HS-5 (cell line): ENCODE data around the gene AIMP1.
A peak's percentile ranks its signal among the peaks of the same experiment; 100 is the strongest.

Experiments
- DNase-seq: peaks from one replicate; pipeline ENCODE4 v3.0.0-alpha.2; 2012; ENCODE audit warnings: low read depth

Gene AIMP1

DNA sequence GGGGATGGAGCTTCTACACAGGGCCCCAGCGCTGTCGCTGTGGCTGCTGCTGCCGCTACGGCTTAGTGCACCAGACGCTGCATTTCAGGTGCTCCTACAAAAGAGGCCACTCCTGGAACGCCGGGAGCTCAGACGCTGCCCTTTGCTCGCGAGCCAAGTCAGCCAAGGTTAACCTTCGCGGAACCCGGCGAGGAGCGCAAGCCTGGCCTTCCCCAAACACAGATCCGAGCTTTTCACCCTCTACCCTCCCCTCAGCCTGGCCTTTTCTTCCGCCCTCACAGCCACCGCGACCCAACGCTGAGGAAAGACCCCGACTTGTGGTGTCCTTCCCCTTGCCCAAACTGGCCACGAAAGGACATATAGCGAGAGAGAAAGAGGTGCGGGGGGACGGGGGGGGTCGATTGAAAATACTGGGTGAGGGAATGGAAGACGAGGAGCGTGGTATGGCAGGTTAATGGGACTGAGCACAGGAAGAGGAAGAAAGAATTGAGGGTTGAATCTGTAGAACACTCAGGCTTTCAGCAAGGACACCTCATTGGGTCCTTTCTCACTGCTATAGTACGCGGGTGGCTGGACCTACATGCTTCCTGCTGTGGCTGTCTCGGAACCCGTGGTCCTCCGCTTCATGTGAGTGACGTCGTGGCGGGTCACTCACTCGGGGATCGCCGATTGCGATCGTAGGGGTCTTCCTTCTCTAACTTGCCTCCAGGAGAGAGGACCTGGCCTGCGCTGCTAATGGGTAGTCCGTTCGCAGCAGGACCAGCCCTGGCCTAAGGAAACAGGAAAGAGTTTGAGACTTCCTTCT, at the start of gene AIMP1, which contains the start of gene TBCK:
AIMP1 (plus strand) TSS at position 583 of the 805 bp plus-strand sequence. CDS start 8,460 bp downstream, outside the sequence.
TBCK (minus strand) TSS at position 242 of the 805 bp plus-strand sequence. CDS start 7,249 bp downstream, outside the sequence.
- peak; percentile 84 for DNase-seq

DNA sequence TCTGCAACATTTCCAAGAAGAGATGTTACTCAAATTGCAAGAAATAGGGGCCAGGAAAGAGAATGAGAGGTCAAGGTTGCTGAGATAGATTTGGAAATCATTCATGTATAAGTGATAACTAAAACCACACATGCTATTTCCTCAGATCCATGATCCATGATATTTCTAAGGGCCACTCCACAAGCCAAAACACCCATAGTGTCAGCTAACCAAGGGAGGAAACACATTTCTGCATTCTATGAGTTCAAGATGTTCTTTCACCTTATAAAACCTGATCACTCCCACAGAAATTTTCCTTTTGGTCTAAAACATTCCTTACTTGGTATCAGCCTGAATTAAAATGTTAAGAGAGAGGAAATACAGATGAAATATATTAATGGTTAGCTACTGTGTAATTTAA, 47.6 kb upstream of the AIMP1 start:
- no peak for DNase-seq

DNA sequence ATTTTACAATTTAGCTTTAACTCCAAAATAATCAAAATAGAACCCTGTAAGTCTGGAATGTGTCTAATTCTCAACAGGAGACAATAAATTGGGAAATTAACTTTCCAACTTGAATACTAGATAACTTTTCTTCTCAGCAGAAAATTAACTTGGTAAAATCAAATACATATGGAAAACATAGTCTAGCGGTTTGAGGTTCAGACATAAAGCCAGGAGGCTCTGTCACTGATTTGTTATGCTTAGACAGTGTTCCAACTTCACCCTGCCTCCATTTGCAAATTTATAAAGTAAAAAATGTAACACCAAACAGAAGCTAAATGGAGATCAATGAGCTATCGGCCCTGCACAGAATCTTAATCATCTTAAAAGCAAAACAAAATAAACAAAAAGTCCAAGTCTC, 46.6 kb upstream of the AIMP1 start:
- DNase-seq = no peak

DNA sequence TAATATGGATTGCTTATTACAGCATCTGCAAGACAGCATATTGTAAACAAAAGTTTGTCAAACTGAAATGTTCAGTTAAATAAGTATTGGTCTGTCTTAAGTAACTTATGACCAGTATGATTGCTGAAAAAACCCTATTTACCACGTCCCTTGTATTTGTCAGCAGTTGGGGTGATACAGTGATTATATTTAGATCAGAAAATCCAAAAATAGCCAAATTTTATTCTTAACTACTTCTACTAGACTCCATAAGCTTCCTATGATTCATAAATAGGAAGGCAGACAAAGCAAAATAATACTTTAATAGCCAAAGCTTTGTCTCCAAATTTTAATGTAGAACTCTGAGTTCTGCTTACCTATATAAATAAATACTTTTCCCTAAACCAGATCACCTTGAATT, 45.6 kb upstream of the AIMP1 start:
- DNase-seq = no peak

DNA sequence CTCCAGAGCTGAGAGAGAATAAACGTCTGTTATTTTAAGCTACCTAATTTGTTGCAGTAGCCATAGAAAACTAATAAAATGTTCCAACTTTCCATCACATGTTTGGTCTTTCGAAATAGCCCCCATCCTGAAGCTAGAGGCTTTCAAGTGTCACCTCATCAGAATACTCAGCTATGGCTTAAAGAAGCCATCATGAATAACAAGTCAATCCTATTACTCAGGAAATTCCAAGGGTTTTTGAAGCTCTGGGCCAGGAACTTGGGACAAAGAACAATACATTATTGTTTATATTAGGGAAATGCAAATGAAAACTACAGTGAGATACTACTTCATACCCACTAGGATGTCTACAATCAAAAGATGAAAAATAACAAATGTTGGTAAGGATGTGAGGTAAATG, 42.5 kb upstream of the AIMP1 start:
- no peak for DNase-seq

DNA sequence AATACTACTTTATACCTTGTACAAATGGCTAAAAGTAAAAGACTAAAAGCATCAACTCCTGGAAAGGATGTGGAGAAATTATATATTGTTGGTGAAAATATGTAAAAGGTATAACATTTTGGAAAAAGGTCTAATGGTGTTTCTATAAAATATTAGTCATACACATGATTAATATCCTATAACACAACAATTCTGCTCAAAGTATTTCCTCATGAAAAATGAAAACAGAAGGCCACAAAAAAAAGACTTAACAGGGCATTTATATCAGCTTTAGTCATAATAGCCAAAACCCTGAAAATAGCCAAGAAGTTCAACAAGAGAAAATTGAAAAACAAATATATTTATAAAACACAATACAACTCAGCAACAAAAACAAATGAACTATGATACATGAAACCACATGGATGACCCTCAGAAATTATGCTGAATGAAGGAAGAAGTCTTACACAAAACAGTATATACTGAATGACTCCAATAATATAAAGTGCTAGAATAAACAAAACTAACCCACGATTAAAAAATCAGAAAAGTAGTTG, 39.1 kb upstream of the AIMP1 start:
- no peak for DNase-seq

DNA sequence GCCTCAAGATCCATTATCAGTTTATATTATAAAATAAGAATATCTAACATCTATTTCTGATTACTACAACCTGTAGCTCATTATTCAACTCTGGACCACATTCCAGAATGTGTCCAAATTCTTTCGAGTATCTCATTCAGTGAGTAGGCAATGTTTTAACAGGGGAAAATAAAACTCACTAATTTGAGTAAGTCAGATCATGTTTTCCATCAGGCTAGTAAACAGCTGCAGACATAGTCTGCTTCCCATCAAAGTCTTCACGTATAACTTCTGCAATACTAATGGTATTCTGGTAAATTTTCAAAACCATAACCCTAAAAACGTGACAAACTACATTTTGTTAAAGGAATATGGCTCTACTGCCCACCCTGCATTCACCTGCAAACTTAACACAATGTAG, 32.1 kb upstream of the AIMP1 start:
- no peak for DNase-seq

DNA sequence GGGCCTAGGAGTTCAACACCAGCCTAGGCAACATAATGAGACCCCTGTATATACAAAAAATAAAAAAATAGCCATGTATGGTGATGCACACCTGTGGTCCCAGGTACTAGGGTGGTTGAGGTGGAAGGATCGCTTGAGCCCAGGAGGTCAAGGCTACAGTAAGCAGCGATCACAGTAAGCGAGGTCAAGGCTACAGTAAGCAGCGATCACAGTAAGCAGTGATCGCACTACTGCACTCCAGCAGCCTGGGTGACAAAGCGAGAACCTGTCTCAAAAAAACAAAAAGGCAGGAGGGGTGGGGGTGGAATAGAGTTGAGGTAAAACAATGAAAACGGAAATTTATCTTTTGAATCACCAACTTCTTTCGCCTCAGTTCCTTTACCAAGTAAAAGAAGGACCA, 29.7 kb upstream of the AIMP1 start:
- DNase-seq = no peak

DNA sequence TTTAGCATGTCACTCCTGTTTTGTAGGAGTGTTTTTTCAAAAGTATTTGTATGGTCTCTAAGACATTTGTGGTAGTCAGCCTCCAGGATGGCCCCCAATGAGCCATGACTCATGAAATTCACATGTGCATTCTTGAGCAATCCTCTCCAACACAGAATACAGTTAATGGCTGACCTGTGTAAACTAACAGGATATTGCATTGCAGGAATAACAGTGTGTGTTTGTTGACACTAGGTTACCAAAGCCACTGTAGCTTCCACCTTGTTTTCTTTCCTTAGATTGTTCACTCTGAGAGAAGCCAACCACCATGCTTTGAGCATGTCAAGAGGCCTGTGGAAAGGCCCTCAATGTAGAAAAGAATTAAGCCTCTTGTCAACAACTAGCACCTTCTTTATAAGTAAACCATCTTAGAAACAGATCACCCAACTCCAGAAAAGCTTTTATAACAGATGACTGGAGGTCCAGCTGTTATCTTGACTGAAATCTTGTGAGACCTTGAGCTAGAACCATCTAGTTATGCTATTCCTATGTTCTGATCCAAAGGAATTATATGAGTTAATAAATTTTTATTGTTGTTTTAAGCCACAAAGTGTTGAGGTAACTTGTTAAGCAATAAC, 28.9 kb upstream of the AIMP1 start:
- DNase-seq = peak; percentile 59

DNA sequence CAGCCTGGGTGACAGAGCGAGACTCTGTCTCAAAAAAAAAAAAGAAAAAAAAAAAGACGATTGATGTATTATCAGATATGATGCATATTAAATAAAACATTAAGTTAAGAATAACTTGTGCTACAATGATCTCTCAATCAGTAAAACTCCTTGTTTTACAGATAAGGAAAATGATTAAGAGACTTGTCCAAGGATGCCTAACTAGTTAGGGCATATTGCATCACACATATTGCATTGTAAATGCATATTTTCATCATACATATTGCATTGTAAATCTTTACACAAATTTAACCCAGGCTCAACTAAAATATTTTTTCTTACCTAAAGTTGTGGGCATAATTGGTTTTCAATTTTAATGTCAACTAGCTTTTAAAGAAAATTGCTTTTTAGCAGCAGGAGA, 26.6 kb upstream of the AIMP1 start:
- no peak for DNase-seq

DNA sequence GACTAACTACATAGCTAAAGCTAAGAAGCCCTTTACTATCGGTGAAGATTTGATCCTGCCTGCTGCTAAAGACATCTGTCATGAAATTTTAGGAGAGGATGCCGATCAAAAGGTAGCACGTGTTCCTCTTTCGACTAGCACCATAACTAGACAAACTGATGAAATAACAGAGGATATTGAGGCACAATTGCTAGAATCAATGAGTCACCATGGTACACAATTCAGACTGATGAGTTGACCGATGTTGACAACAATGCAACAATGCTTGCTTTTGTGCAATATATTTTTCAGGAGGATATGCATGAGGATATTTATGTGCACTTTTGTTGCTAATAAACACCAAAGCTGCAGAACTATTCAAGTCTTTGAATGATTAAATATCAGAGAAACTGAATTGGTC, 24.7 kb upstream of the AIMP1 start:
- no peak for DNase-seq

DNA sequence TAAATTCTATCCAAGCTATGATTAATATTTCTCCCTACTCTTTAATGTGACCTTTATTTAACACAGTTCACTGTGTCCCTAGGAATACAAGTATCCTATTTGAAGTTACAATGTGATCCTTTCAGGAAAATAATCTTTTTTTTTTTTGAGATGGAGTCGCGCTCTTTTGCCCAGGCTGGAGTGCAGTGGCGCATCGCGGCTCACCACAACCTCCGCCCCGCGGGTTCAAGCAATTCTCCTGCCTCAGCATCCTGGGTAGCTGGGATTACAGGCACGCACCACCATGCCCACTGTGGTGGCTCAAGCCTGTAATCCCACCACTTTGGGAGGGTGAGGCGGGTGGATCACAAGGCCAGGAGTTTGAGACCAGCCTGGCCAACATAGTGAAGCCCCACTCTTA, 22.3 kb upstream of the AIMP1 start:
- no peak for DNase-seq

DNA sequence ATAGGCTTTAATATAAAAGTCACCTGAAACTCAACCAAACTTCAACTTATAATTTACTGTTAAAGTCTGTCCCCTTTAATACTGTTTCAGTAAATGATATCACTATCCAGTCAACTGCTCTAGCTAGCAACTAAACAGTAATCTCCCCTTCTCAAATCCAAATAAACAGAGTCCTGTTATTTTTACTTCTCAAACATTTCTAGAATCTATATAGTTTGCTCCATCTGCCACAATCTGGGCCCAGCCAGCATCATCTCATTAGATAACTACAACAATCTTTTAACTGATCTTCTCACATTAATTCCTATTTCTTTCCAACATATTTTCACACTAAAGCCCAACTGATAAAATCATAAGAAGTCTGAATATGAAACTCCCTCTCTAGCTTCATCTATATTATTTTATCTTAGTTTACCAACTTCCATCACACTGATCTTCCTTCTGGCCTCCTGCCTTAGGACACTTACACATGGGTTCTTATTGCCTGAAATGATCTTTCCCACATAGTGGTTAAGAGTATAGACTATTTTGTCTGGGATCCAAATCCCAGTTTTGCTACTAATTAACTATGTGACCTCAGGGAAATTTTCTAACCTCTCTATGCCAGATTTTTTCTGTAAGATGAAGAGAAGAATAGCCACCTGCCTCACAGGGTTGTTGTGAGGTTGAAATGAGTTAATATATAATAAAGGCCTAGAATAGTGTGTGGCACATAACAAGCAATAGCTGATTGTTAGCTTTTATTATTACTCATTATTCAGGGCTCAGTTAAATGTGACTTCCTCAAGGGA, 18.9 kb upstream of the AIMP1 start:
- DNase-seq = no peak

DNA sequence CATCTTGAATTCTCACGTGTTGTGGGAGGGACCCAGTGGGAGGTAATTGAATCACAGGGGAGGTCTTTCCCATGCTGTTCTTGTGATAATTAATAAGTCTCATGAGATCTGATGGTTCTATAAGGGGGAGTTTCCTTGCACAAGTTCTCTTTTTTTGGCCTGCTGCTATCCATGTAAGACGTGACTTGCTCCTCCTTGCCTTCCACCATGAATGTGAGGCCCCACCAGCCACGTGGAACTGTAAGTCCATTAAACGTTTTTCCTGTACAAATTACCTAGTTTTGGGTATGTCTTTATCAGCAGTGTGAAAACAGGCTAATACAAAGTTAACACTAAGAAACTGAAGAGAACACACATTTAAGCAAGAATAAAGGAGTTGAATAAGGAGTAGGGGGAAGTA, 16.4 kb upstream of the AIMP1 start:
- DNase-seq = no peak

DNA sequence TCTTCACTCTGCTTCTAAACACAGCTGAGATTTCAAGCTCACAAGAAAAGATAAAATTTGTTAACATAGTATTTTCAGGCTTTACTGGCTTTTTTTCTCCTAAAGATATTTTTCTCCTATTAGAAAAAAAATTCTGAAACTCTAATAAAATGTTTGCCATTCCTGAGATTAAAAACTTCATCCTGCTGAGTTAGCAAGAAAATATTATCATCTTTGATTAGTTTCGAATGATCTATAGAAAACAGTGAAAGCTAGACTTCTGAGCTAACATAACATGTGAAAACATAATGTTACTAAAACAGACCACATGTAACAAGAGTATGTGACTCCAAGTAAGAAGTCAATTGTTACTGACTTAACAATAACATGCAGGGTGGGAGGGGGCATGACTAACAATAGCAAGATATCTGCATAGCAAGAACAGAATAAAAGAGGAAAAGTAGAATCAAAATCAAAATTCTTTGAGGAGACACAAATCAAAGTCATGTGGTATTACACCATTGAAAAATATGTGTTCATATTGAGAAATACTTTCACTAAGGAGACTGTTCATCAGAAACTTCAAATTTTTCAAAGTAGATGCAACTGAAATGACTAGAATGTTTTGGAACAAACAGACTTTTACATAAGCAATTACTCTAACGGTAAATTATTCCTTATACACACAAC, 14.8 kb upstream of the AIMP1 start:
- no peak for DNase-seq

DNA sequence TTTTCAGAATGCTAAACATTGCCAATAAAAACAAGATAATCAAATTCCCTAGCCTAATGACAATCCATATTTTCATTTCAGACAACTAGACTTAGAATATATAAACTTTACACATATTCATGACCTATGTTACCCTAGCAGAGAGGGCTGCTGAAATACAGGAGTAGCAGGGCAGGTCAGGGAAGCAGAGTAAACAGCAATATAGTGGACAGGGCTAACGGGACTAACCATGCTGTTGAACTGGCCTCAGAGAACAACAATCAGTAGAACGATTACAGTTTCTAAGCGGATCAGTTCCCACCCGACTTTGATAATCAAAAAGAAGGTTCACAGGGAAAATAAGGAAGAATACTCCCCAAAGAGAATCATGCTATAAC, 14.3 kb upstream of the AIMP1 start:
- no peak for DNase-seq

DNA sequence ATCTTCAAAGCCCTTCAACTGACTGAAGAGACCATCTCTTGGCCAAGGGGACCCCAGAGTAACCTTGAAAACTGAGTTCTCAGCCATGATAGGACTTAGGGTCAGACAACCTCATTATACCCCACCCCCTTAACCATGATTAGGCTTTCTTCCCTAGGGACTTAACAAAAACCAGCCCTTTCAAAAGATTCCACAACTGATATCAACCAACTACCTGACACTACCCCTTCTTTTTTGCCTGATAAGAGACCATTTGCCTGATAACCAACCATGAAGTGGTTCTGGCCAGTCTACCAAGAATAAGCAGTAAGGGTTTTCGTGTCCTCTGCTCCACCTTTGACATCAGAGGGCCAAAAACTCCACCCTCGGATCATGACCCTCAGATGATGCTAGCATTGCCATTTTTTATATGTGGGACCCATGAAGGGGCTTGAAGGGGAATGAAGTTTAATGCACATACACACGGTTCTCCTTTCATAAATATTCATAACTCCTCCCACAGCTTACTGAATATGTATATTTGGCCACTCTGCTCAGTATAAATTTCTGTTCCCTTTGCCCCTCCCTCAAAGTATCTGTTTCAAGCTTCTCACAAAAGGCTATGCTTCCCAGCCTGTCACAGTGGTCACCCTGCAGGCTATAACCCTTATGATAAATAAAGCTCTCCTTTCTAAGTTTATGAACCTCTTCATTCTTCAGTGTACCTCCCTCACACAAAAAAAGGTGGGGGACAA, 12.6 kb upstream of the AIMP1 start:
- no peak for DNase-seq

DNA sequence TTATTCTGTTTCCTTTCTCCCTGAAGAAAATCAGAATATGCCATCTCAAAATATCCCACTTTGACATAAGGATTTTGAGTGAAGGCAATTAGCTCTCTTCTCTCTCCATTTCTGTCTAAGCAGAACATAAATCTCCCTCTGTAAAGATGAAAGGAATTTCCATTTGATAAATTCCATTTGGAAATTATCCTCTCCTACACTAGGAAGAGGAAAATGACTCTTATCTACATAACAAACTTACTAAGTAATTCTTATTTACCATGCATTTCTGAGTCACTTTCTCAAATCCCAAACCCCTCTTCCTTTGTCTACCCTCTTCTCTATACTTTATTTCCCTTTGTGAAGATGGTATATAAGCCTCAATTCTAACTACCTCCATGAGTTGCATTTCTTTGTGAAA, 11.7 kb upstream of the AIMP1 start:
- DNase-seq = no peak

DNA sequence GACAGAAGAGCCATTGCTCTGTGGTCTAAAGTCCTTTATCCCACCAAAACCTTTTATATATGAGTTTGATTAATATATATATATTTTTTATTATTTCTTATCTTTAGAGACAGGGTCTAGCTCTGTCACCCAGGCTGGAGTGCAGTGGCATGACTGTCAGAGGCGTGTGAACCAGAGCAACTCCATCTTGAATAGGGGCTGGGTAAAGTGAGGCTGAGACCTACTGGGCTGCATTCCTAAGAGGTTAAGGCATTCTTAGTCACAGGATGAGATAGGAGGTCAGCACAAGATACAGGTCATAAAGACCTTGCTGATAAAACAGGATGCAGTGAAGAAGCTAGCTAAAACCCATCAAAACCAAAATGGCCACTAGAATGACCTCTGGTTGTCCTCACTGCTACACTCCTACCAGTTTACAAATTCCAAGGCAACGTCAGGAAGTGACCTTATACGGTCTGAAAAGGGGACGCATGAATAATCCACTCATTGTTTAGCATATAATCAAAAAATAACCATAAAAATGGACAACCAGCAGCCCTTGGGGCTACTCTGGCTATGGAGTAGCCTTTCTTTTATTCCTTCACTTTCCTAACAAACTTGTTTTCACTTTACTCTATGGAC, 10.8 kb upstream of the AIMP1 start:
- no peak for DNase-seq

DNA sequence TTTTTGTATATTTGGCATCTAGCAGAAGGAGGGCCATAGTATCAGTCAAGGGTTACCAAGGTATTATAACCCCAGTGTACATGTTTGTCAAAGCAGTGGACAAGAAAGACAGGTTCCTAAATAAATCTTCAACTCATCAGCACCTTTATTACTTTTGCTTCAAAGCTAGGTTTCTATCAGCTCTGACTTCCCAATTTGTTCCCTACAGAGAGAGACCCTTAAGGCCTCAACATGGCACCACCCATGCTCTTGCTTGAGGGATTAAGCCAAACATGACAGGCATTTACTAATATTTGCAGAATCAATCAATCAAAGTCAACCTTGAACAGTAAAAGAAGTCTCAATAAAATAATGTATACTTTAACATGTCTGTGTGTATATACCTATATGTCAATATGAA, 9.8 kb upstream of the AIMP1 start:
- DNase-seq = no peak

DNA sequence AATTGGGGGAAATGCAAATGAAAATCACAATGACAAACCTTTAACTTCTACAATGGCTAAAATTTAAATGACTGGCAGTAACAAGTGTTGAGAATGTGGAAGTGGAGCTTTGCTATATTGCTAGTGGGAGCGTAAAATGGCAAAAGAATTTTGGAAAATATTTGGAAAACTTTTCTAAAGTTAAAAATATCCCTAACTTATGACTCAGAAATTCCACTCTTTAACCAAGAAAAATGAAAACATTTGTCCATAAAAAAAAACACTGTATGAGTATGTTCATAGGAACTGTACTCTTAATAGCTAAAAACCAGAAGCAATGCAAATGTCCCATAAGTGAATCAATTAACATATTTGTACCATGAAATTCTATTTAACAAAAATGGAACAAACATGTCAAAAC, 4.0 kb upstream of the AIMP1 start:
- peak; percentile 46 for DNase-seq
